HCT116 (cell line): Measurements from ENCODE around the gene ALK.

Source experiments
- POLR2AphosphoS5 ChIP-seq: IDR thresholded peaks from 2 replicates; pipeline ENCODE4 v1.6.1; 2011; ENCODE audit warnings: mild to moderate bottlenecking, low read depth, low read length, moderate library complexity
- TF ChIP-seq, protein P1 (sequence below): IDR thresholded peaks from 2 replicates; pipeline ENCODE4 v1.6.1; 2012
- TF ChIP-seq, protein P2 (sequence below), 3 experiments: fragments of 200-600 bp in 1 of 3; sonication (generic) in 1 of 3; IDR thresholded peaks in 2 of 3; conservative IDR thresholded peaks in 1 of 3; 2 replicates each; pipeline ENCODE4 v1.5.1; 2012 to 2017; ENCODE audit warnings: low read depth in 2 of 3, low read length in 2 of 3, antibody characterized with exemption in 1 of 3, borderline replicate concordance in 1 of 3, control low read depth in 1 of 3, mild to moderate bottlenecking in 1 of 3, mixed read lengths in 1 of 3, mixed run types in 1 of 3, moderate library complexity in 1 of 3; ENCODE audit not compliant: insufficient read depth in 1 of 3
- TF ChIP-seq, protein P3 (sequence below): IDR thresholded peaks from 2 replicates; pipeline ENCODE4 v1.6.1; 2011; ENCODE audit warnings: mild to moderate bottlenecking, low read length, moderate library complexity; ENCODE audit not compliant: insufficient replicate concordance; ENCODE audit errors: extremely low read depth

DNA sequence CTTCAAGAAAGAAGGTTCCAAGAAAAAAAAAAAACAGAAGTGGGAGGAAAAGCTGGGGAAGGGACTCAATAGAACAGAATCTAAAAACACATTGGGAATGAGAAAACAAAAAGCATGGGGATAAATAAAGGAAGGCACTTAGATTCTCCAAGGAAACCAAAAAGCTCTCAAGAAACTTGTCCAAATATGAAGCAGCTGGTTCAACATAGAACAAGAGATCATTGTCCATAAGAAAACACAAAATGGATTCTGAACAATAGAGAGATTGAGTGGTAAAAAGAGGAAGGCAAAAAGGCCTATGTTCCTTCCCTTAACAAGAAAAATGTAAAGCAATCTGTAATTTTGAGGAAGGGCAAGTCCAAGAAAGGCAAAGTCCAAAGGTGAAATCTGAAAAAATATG is 32.9 kb upstream of the ALK start:
- TF ChIP-seq, protein P1, sequence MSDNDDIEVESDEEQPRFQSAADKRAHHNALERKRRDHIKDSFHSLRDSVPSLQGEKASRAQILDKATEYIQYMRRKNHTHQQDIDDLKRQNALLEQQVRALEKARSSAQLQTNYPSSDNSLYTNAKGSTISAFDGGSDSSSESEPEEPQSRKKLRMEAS: no peak
- no peak for TF ChIP-seq POLR2AphosphoS5
- TF ChIP-seq, protein P2, sequence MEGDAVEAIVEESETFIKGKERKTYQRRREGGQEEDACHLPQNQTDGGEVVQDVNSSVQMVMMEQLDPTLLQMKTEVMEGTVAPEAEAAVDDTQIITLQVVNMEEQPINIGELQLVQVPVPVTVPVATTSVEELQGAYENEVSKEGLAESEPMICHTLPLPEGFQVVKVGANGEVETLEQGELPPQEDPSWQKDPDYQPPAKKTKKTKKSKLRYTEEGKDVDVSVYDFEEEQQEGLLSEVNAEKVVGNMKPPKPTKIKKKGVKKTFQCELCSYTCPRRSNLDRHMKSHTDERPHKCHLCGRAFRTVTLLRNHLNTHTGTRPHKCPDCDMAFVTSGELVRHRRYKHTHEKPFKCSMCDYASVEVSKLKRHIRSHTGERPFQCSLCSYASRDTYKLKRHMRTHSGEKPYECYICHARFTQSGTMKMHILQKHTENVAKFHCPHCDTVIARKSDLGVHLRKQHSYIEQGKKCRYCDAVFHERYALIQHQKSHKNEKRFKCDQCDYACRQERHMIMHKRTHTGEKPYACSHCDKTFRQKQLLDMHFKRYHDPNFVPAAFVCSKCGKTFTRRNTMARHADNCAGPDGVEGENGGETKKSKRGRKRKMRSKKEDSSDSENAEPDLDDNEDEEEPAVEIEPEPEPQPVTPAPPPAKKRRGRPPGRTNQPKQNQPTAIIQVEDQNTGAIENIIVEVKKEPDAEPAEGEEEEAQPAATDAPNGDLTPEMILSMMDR (IDR thresholded peaks at IDR 0.05 in 2 of 3, conservative IDR thresholded peaks at IDR 0.05 in 1 of 3; ENCODE audit: borderline replicate concordance in 1 of 3, insufficient read depth in 1 of 3, low read depth in 2 of 3, low read length in 2 of 3): no peak
- TF ChIP-seq, protein P3, sequence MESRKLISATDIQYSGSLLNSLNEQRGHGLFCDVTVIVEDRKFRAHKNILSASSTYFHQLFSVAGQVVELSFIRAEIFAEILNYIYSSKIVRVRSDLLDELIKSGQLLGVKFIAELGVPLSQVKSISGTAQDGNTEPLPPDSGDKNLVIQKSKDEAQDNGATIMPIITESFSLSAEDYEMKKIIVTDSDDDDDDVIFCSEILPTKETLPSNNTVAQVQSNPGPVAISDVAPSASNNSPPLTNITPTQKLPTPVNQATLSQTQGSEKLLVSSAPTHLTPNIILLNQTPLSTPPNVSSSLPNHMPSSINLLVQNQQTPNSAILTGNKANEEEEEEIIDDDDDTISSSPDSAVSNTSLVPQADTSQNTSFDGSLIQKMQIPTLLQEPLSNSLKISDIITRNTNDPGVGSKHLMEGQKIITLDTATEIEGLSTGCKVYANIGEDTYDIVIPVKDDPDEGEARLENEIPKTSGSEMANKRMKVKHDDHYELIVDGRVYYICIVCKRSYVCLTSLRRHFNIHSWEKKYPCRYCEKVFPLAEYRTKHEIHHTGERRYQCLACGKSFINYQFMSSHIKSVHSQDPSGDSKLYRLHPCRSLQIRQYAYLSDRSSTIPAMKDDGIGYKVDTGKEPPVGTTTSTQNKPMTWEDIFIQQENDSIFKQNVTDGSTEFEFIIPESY: no peak
